NOMO-1 treated with DMSO at 0.1 percent for 48 hours (cell line): ENCODE data around the gene PTK6.

Experiments
- DNase-seq: peaks from one replicate; lab custom pipeline; 2025; ENCODE audit not compliant: unreplicated experiment; lab: John Stamatoyannopoulos, UW

The PTK6 gene

GRCh38 chr20:63545814-63546213 lies 8.6 kb upstream of the PTK6 start:
- no peak for DNase-seq

DNA sequence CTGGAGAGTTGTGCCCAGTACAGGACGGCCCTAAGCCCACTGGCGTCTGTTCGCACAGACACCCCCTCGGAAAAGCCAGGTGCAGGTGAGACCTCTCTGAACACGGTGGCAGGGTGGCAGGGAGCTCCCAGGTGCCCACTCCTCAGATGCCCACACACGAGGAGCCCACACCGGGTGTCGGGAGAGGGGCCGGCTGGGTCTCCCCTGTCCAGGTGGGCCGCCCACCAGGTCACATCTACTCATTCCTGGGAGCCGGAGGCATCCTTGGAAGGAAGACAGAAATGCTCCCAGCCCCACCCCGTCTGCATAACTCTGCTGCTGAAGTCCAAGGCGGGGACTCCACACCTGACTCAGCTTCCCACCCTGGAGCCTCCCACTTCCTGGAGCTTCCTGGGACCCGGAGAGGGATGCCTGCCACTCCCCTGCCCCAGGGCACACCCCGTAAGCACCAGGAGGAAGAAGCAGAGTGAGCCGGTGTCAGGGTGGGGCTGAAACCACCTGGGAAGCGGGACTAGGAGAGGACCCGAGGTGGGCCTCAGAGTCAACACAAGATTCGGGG lies 7.9 kb upstream of the PTK6 start:
- no peak for DNase-seq

DNA sequence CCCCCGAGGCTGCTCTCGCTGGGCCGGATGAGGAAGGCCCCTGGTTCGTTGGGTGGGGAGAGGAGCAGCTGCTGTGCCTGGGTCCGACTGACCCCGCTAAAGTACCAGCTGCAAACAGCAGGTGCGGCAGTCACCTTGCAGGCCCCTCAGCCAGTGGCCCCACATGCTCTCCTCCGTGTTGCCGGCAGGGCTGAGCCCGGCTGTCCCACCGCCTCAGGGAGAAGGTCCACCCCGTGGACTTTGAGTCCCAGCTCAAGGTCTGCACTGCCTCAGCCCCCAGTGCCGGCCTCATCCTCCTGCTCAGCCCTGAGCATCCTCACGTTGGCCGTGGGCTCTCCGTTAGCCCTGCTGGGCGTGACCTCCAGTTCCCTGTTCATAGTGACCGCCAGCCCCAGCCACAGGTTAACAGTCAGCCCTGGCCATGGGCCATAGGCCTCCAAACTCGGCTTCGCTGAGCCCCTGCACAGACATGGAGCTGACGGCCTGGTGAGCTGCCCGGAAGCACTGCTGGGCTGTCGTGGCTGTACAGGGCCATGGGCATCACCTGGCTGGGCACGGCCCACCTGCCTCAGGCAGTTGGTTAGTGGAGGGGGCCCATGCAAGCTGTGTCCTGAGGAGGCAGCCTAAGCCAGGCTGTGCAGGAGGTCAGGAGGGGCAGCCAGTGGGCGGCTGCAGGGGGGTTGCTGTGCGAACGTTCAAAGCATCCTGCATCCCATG lies 7.2 kb upstream of the PTK6 start:
- DNase-seq: no peak

- no peak for DNase-seq
These were observed 6.6 kb upstream of the PTK6 start for GRCh38 chr20:63543733-63544132.

GRCh38 chr20:63543131-63543530 lies 6.0 kb upstream of the PTK6 start:
- DNase-seq: no peak

GRCh38 chr20:63542696-63543095 lies 5.5 kb upstream of the PTK6 start:
- no peak for DNase-seq

DNA sequence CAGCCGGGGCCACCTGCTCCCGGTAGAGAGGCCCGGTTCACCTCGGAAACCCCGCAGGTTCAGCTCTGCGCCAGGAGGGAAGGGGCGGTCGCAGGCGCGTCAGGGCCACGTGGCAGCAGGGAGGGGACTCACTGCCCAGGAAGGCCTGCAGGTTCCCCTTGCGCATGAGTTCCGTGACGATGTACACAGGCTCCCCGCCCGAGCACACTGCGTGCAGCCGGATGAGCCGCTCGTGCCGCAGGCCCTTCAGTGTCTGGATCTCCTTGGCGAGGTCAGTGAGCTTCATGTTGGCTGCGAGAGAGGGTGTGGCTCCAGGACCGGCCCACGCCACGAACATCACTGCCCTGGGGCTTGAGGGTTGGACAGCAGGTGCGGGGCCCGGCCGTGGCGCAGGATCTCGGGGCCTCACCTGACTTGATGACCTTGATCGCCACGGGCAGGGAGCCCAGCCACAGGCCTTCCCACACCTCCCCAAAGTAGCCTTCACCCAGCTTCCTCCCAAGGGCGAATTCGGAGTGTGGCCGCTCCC lies 4.9 kb upstream of the PTK6 start:
- DNase-seq: peak; percentile 54

DNA sequence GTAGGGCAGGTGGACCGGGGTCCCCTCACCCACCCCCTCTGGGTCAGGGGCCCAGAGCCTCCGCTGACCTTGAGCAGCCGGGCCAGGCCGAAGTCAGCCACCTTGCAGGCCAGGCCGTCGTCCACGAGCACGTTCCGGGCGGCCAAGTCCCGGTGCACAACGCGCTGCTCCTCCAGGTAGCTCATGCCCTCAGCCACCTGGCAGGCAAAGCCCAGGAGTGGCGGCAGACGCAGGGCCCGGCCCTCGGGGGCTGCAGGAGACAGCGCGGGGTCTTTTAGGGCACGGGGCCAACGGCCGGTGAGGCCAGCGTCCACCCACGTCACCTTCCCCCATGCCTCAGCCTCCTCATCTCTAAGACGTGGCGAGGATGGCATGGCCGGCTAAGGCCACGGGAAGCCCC lies 4.2 kb upstream of the PTK6 start:
- no peak for DNase-seq

GRCh38 chr20:63540417-63541186 lies 3.4 kb upstream of the PTK6 start:
- DNase-seq: no peak

- DNase-seq: no peak
These were observed 2.5 kb upstream of the PTK6 start for GRCh38 chr20:63539441-63540370.

DNA sequence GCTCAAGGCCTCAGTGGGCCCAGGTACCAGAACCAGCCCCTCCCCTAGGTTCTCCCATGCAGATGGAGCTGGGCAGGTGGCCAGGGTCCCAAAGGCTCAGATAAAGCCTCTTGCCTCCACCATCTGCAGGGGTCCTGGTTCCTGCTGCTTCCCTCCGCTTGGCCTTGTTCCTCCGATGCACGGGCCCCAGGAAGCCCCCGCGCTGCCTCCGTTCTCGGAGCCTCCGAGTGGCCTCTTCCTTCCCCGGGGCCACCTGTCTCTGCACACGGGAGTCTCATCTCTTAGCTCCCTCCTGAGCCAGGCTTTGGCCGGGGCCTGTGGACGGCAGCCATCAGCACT lies 1.9 kb upstream of the PTK6 start:
- DNase-seq: no peak

DNA sequence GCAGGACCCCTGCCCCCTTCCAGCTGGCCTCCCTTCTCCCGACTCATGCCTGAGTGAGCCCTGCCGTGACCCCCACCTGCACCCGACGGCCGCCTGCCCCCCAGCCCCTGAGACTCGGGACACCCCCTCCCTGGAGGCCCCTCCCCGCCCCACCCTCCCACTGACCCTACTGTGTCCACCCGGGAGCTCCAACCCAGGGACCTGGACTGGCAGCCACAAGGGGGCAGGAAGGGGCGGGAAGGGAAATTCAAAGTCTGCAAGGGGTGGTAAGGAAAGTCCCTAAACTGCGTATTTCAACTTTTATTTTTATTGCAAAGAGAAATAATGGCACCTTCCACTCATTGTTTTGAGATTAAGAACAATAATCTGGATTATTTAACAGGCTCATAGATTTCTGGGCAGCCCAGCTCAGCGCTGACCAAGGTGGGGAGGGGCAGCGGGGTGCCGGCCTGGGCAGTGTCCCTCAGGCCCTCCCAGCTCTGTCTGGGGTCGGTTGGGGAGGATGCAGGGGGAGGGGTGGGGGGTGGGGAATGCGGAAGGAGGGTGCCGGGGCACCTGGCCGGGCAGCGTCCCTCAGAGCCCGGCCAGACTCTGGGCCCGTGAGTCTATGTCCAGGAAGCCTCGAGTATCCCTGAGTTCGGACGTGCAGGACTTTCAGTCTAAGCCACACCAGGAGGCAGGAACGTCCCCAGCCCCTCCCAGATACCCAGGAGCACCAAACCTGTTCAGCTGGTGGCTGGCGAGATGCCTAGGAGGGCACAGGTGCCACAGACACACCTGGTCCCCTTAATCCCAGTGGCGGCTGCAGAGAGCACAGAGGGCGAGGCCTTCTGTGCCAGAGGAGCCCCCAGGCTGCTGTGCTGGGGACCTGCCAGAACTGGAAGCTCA lies 1.3 kb upstream of the PTK6 start:
- DNase-seq: no peak

DNA sequence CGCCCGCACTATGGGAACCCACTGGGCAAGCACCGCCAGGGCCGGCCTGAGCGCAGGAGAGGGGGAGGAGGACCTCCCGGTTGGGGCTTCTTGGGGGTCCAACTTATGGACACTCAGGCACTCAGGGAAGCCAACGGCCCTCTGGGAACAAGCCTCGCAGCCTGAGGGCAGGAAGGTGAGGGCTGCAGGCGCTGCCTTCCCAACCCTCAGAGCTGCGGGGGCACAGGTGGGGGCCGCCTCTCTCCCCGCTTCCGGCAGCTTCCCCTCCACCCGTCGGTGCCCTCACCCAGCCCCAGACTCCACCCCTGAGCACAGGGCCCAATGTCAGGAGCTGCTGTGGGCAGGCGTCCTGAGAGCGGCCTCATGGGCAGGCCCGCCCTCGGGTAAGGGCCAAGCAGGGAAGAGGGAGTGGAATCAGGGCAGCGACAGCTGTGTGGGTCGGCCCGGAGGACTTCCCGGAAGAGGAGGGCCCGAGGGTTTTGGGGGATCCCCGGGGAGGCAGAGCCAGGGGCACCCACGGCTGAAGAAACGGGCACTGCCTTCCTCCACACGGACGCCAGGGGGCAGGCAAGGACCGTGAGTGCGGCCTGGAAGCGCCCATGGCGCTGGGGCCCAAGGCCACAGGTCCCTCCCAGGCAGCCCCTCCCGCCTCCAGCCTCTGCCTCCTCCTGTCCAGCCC lies 488 bp upstream of the PTK6 start:
- DNase-seq: peak; percentile 98

DNA sequence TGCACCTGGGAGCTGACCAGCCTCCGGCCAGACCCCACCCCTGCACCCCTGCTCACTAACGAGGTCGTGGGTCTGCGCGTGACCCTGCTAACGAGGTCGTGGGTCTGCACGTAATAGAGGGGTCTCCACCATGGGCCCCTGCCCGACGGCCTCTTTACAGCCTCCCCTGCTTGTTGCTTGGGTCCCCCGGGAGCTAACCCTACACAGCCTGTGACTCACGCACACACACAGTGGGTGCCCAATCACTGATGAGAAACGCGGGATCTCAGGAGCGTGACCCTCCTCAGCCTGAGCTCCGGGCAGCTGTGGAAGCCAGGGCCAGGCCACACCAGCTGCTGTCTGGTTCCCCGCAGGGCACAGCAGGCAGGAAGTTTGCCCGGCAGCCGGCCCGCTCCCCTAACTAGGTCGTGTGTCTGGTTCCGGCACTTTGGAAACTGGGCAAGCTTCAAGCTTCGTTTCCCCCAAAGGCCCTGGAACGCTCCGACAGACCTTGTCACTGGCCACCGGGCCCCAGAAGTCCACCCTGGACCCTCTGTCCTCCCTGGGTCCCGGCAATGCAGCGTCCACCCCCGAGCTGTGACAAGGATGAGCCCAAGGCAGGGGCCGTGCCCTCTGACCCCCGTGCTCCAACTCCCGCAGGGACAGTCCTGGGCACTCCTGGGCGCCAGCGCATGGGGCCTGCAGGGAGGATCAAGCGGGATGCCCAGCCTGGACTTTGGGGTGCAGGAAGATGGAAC lies 767 bp downstream of the PTK6 start:
- DNase-seq: no peak

DNA sequence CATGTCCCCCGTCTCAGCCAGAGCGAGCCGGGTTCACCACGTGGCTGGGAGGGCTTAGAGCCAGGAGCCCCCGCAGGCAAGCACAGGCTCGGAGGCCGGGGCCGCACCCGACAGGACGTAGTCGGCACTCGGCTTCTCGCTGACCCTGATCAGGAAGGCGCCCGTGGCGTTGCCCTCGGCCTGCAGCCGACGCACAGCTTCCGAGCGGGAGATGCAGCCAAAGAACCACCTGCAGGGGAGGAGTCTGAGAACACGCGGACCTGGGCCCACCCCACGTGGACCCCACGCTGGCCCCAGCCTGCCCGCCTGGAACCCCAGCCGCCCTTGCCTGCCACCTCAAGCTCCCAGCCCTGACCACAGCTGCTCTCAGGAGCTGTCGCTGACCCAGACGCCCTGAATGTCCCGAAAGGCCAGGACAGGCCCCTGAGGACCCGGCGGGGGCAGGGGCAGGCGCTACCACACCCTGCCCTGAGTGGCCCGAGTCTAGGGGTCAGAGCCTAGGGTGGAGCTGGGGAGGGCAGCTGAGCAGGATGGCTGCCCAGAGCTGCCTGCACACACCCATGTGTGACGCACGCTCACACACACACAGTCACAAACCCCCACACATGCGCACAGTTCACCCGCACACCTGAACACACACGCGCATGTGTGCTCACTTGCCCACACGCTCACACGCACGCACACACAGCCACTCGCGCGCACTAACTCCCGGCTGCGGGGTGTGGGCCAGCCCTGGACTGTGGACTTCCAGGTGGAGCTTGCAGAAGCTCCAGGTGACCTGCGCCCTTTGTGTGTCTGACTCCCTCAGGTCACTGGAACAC lies 2.1 kb downstream of the PTK6 start:
- no peak for DNase-seq

- no peak for DNase-seq
These were observed 2.7 kb downstream of the PTK6 start for GRCh38 chr20:63534427-63534830.

DNA sequence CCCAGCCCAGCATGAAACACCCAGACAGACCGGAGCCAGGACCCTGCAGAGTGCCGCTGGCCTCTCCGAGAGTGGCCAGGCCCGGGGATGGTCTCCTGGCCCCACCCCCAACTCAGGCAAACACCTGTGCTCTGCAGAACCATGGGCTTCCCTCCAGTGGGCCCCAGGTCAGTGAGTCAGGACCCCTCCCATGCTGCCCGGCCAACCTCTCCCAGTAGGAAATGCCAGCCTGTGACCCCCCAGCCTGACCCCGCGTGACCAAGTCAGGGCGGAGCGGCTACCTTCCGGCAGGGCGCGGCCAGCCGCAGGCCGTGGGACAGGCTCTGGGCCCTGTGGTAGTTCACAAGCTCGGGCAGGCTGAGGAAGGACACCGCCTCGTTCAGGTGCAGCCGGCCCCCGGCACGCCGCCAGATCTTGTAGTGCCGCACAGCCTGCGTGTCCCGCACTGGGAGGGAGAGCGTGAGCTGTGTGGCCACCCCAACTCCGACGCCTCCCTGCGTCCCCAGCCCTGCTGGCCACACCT lies 3.2 kb downstream of the PTK6 start:
- no peak for DNase-seq

- no peak for DNase-seq
These were observed 3.8 kb downstream of the PTK6 start for GRCh38 chr20:63533388-63533787.
